HG03139 (cell line): ENCODE results near the gene DARS1.
"Not testable (repeated sequence)": the region's sequence is repeated elsewhere in the genome, so short reads cannot be mapped to it uniquely, and the experiment has no call there.

Experiments
- ATAC-seq: cut with Tn5 transposase; IDR thresholded peaks from one replicate; pipeline ENCODE4 v1.9.1; 2021; ENCODE audit not compliant: unreplicated experiment

DARS1 gene

DNA sequence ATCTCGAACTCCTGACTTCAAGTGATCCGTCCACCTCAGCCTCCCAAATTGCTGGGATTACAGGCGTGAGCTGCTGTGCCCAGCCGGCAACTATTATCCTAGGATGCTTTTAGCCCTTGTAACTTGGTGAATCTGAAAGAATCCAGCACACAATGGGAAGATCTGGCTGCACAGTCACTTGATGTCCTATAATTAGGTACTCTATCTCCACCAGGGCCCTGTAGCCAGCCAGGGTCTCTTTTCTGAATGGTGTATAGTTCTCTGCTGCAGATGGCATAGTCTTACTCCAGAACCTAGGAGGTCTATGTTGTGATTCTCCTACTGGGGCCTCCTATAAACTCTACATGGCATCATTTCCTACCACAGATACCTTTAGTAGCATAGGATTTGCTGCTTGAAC is 95.3 kb downstream of the DARS1 start:
- no peak for ATAC-seq

DNA sequence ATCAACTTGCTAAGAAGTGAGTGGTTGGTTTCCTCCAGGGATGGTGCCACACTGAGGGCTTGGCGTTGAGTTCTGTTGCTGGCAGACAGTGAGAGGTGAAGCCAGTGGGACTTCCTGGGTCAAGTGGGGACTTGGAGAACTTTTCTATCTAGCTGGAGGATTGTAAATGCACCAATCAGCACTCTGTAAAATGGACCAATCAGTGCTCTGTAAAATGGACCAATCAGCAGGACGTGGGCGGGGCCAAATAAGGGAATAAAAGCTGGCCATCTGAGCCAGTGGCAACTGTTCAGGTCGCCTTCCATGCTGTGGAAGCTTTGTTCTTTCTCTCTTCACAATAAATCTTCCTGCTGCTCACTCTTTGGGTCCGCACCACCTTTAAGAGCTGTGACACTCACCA is 96.8 kb downstream of the DARS1 start:
- not testable (repeated sequence) for ATAC-seq

DNA sequence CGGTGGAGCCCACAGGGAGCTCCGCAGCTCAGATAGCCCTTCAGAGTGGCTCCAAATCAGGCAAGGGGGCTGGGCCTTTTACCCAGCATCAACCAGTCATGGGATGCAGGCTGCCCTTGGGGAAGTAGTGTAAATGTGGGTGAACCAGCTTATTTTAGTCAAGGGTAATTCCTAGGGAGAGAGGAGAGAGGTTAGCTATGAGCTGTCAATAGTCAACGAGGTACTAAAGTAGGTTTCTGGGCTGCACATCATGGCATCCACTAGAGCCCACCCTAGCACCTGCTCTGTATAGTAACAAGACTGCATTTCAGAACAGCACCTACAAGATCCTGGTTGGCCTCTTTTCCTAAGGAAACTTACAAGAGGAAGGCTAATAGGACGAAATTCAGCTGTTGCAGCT is 99.7 kb downstream of the DARS1 start:
- no peak for ATAC-seq

DNA sequence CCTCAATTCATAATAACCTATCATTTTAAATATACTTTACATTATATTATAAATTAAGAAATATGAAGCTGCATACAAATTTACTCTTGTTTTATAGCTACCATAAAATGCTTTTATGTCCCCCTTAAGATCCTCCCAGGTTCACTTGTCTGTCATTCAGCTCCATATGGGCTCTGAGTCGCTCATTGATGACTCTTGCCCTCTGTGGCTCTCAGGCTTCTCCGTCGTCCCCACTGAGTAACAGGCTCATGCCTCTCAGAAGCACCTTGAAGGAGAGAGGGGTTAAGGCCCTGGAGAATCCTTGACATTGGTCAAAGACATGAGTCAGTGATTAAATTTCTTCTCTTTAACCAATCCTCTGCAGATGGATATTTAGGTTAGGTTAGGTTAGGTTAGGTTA is 103.0 kb downstream of the DARS1 start:
- ATAC-seq: no peak

DNA sequence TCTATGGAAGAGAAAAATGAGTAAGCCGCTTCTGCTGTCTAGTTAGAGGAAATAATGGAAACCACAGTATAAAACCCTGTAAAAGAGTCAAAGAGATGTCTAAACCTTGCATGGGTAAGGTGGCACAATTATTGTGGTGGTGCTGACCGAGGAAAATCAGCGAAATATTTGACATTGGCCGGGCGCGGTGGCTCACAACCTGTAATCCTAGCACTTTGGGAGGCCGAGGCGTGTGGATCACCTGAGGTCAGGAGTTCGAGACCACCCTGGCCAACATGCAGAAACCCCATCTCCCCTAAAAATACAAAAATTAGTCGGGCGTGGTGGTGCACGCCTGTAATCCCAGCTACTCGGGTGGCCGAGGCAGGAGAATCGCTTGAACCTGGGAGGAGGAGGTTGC is 108.7 kb downstream of the DARS1 start:
- not testable (repeated sequence) for ATAC-seq

DNA sequence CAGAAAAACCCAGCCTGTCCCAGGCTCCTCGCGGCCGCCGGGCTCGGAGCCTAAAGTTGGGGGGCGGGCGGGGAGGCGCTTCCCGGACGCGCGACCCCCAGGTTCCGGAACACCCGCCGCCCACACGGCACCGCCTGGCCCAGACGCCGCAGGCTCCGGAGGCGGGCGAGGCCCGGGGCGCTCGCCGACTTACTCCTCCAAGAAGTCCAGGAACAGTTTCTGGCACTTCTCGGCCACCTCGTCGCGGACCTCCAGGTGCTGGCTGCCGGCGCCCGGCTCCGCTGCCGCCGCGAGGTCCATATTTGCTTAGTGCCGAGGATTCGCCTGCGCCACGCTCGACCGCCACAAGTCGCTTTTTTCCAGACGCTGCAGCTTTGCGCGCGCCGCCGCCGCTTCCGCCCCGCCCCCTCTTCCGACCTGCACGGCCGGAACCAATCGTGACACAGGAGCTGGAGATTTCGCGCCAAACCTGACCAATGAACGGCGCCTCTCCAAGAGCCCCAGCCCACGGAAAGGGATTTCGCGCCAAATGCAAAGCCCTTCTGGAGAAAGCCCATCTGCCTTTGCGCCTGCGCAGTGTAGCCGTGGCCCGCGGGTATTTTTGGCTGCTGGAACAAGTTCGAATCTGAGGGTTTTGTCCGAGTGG is 109.2 kb downstream of the DARS1 start, which contains the start of gene MCM6:
MCM6 (minus strand) TSS at position 378 of the 646 bp plus-strand sequence; CDS start at position 300, 78 bp downstream.
- ATAC-seq: peak; percentile 90

DNA sequence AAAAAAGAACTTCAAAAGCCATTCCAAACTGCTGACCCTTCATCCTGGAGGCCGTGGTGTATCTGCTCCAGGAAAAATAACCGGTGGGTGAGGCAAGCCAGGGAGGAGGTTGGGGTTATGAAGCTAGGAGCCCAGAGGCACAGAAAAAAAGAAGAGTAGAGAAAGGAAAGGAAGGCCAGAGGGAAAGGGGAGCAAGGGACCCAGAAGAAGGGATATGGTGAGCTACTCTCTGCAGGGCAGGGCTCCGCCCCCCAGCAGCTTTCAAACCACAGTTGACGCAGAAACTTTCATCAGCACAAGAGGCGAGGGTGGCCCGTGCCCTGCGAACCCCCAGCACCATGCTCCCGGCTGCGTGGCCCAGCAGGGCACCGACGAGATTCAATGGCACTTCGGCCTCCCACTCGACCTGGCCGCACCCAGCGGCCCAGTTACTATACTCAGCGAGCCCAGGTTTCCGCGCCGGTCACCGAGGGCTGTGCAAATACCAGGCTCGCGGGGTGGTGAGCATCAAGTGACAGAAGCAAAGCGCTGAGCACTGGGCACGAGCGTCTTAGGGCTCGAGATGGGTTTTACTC is 109.8 kb downstream of the DARS1 start:
- ATAC-seq: peak; percentile 53

DNA sequence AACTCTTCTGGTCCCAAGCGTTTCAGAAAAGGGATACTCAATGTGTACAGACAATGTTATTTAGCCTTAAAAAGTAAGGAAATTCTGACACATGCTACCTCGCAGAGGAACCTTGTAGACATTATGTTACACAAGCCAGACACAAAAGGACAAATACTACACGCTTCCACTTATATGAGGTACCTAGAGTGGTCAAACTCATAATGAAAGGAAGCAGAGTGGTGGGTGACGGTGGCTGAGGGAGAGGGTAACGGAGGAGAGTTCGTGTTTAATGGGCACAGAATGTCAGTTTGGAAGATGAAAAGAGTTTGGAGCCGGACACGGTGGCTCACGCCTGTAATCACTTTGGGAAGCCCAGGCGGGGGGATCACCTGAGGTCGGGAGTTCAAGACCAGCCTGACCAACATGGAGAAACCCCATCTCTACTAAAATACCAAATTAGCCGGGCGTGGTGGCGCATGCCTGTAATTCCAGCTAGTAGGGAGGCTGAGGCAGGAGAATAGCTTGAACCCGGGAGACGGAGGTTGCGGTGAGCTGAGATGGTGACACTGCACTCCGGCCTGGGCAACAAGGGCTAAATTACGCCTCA is 110.6 kb downstream of the DARS1 start:
- ATAC-seq: no peak

DNA sequence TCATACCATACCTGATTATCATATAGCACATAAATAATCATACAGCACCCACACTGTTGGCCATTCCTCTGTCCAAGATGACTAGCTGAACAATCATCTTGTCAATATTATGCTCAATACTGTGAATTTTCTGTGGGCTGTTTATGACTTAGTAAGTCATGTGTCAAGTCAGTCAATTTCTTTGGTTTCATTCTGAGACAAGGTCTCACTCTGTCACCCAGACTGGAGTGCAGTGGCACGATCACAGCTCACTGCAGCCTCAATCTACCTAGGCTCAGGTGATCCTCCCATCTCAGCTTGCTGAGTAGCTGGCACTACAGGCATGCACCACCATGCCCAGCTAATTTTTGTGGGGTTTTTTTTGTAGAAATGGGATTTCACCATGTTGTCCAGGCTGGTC is 114.9 kb downstream of the DARS1 start:
- no peak for ATAC-seq

DNA sequence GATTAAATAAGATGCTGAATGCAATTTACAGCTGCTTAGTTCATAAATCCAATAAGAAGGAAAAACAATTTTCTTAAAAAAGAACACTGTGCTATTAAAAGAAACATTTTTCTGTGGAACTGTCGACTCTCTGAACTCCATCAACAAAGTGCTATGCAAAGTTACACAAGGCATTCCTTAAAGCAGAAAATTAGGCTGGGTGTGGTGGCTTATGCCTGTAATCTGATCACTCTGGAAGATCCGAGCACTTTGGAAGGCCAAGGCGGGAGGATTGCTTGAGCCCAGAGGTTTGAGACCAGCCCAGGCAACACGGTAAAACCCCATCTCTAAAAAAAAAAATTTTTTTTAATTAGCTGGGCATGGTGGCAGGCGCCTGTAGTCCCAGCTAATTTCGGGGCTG is 122.2 kb downstream of the DARS1 start:
- no peak for ATAC-seq

DNA sequence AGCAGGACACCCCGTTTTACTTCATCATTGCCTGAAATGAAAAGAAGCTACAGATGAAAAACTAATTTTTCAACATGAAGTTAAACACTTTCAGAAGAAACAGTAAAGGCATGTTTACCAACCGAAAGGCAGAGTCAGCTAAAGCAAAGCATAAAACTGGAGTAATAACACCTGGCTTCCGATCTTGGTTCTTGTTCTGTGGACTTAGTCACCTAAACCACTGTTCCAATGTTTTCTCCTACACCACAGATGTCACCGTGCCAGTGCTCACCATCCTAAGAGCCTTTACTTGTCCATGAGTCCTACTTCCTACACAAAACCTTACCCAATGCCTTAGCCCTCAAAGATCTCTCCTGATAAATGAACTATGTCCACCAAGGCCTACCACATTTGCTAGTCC is 122.7 kb downstream of the DARS1 start:
- ATAC-seq: no peak
